Body of pancreas (tissue), 4 donors: ENCODE data around the gene SLC16A9.

ENCODE experiments used
- CTCF ChIP-seq, 7 experiments: fragments of 450-650 bp in 4 of 7; fragments of 200-600 bp in 3 of 7; sonication (generic) in 3 of 7; IDR thresholded peaks; one replicate each; pipeline ENCODE4 v1.5.1; 2016 to 2019; ENCODE audit warnings: antibody characterized with exemption in 7 of 7
- POLR2A ChIP-seq, 3 donors: fragments of 450-650 bp; IDR thresholded peaks; one replicate each; pipeline ENCODE4 v1.6.1; 2016; ENCODE audit warnings: antibody characterized with exemption in 3 of 3, mild to moderate bottlenecking in 2 of 3

- TF ChIP-seq CTCF (IDR thresholded peaks at IDR 0.05): no peak
- no peak for TF ChIP-seq POLR2A (IDR thresholded peaks at IDR 0.05)
Observed at GRCh38 chr10:59741583-59741982, 31.9 kb upstream of the SLC16A9 start.
